A673 (cell line): Measurements from ENCODE around the gene CREB3L1. TPM values are rescaled to one million over a fixed set of nuclear protein-coding genes. Genes with fewer than 3 reads are reported as not detected.
"Not testable (repeated sequence)": the region's sequence is repeated elsewhere in the genome, so short reads cannot be mapped to it uniquely, and the experiment has no call there.

ENCODE experiments used
- BruUV-seq: library from RNA; stranded (reverse); fragments of 400-500 nt; replicated peaks from 2 replicates; lab custom pipeline; 2021; lab: Mats Ljungman, UMichigan
- CTCF ChIA-PET: fragments of 300-600 bp; sonication (Branson Sonifier 250); formaldehyde crosslinking; loops from one replicate; lab custom pipeline; 2022; ENCODE audit warnings: antibody characterized with exemption; lab: Charles Lee
- POLR2A ChIA-PET: fragments of 300-600 bp; sonication (Branson Sonifier 250); formaldehyde crosslinking; loops from one replicate; lab custom pipeline; 2022; ENCODE audit warnings: antibody characterized with exemption; ENCODE audit not compliant: low non-redundant PET; lab: Charles Lee
- DNase-seq: peaks from one replicate; pipeline ENCODE4 v3.0.0-alpha.2; 2015; ENCODE audit warnings: low spot score
- H3K27ac ChIP-seq: fragments of 200-600 bp; sonication (generic); 2 replicates; pipeline ENCODE4 v1.5.1; 2016; ENCODE audit warnings: mixed run types, low read depth, mild to moderate bottlenecking, mixed read lengths, antibody characterized with exemption, low read length; ENCODE audit not compliant: poor library complexity, severe bottlenecking
- H3K27me3 ChIP-seq: fragments of 200-600 bp; sonication (generic); replicated peaks from 2 replicates; pipeline ENCODE4 v1.6.1; 2017; ENCODE audit warnings: mixed run types, low read depth, mild to moderate bottlenecking, mixed read lengths, antibody characterized with exemption, low read length; ENCODE audit not compliant: insufficient read depth, poor library complexity
- H3K36me3 ChIP-seq: fragments of 200-600 bp; sonication (generic); 2 replicates; pipeline ENCODE4 v1.6.1; 2016; ENCODE audit warnings: mixed run types, mild to moderate bottlenecking, mixed read lengths, antibody characterized with exemption, low read length; ENCODE audit not compliant: insufficient read depth, poor library complexity, severe bottlenecking
- H3K4me1 ChIP-seq: fragments of 200-600 bp; sonication (generic); 2 replicates; pipeline ENCODE4 v1.6.1; 2017; ENCODE audit warnings: mixed run types, mild to moderate bottlenecking, mixed read lengths, antibody characterized with exemption, low read length; ENCODE audit not compliant: insufficient read depth, poor library complexity, severe bottlenecking
- H3K4me3 ChIP-seq: fragments of 200-600 bp; sonication (generic); 2 replicates; pipeline ENCODE4 v1.5.1; 2016; ENCODE audit warnings: low read depth, mixed run types, mild to moderate bottlenecking, mixed read lengths, low read length; ENCODE audit not compliant: poor library complexity, severe bottlenecking
- H3K9me3 ChIP-seq: fragments of 200-600 bp; sonication (generic); 2 replicates; pipeline ENCODE4 v1.6.1; 2016; ENCODE audit warnings: mixed run types, low read depth, mild to moderate bottlenecking, mixed read lengths, antibody characterized with exemption, low read length; ENCODE audit not compliant: poor library complexity, severe bottlenecking
- EZH2 ChIP-seq: fragments of 200-600 bp; sonication (generic); IDR thresholded peaks from 2 replicates; pipeline ENCODE4 v1.6.1; 2017; ENCODE audit warnings: borderline replicate concordance, low read depth, mild to moderate bottlenecking, mixed read lengths, antibody characterized with exemption, low read length; ENCODE audit not compliant: poor library complexity, severe bottlenecking
- intact Hi-C: fragments of 100-400 bp; cut with micrococcal nuclease; formaldehyde crosslinking; loops from one replicate; pipeline ENCODE4 v1.10.0; 2022; ENCODE audit not compliant: unreplicated experiment
- total RNA-seq: library from RNA; stranded (reverse); gene quantifications from 2 replicates; pipeline ENCODE4 v1.2.3, GENCODE V29; 2021
- TF ChIP-seq, protein P1 (sequence below): fragments of 300-800, 200-600 bp; sonication (generic); conservative IDR thresholded peaks from 2 replicates; pipeline ENCODE4 v1.5.1; 2017; ENCODE audit warnings: low read depth, mild to moderate bottlenecking, antibody characterized with exemption, low read length, moderate library complexity, mixed read lengths

Gene CREB3L1
- total RNA-seq, 1 experiment from 2014 or later: 3.5 TPM

DNA sequence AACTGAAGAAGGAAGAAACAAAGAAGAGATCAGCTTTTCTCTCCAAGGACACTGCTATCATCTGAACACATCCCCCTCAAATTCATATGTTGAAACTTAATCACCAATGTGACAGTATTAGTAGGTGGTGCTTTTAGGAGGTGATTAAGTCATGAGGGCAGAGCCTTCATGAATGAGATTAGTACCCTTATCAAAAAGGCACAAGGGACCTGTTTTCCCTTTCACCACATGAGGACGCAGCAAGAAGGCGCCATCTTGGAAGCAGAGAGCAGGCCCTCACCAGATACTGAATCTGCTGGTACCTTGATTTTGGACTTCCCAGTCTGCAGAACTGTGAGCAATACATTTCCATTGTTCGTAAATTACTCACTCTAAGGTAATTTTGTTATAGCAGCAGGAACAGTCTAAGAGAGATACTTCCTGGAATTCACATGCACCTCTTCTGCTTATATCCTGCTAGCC lies 20.9 kb upstream of the CREB3L1 start:
- POLR2A ChIA-PET: no interaction called here
- Histone ChIP-seq H3K4me3 (no peak overlapping the region), H3K27ac (no peak overlapping the region), H3K27me3 (no peaks in the 10 kb centered on the region), H3K9me3 (no peaks in the 10 kb centered on the region), H3K4me1 (no peaks in the 10 kb centered on the region), H3K36me3 (no peaks in the 10 kb centered on the region)
- intact Hi-C loops: no loop called here
- CTCF ChIA-PET: no interaction called here
- TF ChIP-seq, protein P1, sequence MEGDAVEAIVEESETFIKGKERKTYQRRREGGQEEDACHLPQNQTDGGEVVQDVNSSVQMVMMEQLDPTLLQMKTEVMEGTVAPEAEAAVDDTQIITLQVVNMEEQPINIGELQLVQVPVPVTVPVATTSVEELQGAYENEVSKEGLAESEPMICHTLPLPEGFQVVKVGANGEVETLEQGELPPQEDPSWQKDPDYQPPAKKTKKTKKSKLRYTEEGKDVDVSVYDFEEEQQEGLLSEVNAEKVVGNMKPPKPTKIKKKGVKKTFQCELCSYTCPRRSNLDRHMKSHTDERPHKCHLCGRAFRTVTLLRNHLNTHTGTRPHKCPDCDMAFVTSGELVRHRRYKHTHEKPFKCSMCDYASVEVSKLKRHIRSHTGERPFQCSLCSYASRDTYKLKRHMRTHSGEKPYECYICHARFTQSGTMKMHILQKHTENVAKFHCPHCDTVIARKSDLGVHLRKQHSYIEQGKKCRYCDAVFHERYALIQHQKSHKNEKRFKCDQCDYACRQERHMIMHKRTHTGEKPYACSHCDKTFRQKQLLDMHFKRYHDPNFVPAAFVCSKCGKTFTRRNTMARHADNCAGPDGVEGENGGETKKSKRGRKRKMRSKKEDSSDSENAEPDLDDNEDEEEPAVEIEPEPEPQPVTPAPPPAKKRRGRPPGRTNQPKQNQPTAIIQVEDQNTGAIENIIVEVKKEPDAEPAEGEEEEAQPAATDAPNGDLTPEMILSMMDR: no peak
- TF ChIP-seq EZH2: no peak
- no TSS peak for BruUV-seq
- DNase-seq: no peak

- BruUV-seq, H3K36me3 ChIP-seq, H3K4me1 ChIP-seq, intact Hi-C loops, H3K4me3 ChIP-seq, POLR2A ChIA-PET, DNase-seq, H3K27me3 ChIP-seq, H3K27ac ChIP-seq, H3K9me3 ChIP-seq: not testable (repeated sequence)
- CTCF ChIA-PET: interaction anchor here (0.7 kb wide), 2 partner anchors 57 to 213 kb away, joined by 4 to 5 read pairs; no protein-coding TSS in a partner anchor
These were observed 18.1 kb upstream of the CREB3L1 start for GRCh38 chr11:46259347-46259746.

DNA sequence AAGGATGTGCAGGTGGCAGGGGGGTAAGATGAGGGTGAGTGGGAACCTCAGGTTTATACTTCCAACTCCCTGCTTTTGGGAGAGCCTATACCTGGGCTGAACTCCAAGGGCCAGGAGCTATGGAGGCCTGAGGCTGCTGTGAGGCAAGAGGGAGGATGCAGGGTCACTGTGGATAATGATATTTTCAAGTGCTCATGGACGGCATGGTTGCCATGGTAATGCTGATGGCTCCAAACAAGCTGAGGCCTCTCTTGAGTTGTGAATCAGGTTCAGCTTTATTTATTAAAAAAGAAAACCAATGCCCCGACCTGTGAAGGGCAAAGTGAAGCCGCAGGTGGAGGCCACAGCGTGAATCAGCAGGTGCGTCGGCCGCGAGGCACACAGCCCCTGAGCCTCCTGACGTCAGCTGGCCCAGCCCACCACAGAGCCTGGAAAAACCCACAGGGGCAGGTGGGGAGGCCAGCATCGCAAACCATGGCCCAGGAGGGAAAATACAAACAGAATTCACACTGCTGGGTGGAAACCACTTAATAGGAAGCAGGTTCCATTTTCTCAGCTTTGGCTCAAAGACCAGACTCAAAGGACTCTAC lies 17.4 kb upstream of the CREB3L1 start:
- no peaks in the 10 kb centered on the region for H3K4me1 ChIP-seq
- H3K36me3 ChIP-seq: no peaks in the 10 kb centered on the region
- ChIA-PET POLR2A (no interaction called here), CTCF (interaction anchor here (0.6 kb wide), 1 partner anchor 1103 kb away, joined by 3 read pairs; no protein-coding TSS in a partner anchor)
- no peak overlapping the region for H3K4me3 ChIP-seq
- no peak for DNase-seq
- TF ChIP-seq EZH2: no peak
- TF ChIP-seq, protein P1: no peak
- intact Hi-C loops: no loop called here
- no peaks in the 10 kb centered on the region for H3K9me3 ChIP-seq
- no peak overlapping the region for H3K27ac ChIP-seq
- H3K27me3 ChIP-seq: no peaks in the 10 kb centered on the region
- no TSS peak for BruUV-seq

GRCh38 chr11:46263120-46263519 lies 14.3 kb upstream of the CREB3L1 start:
- Histone ChIP-seq H3K36me3 (no peaks in the 10 kb centered on the region), H3K27ac (no peak overlapping the region), H3K27me3 (no peaks in the 10 kb centered on the region), H3K9me3 (no peaks in the 10 kb centered on the region), H3K4me3 (no peak overlapping the region), H3K4me1 (peaks cover 4% of the 10 kb centered on the region)
- BruUV-seq: no TSS peak
- intact Hi-C loops: no loop called here
- POLR2A ChIA-PET: no interaction called here
- TF ChIP-seq EZH2: no peak
- TF ChIP-seq, protein P1: no peak
- no peak for DNase-seq
- CTCF ChIA-PET: no interaction called here
